Activated T-helper 1 cell treated with anti-CD3 and anti-CD28 coated beads, Interleukin-12 subunit alpha, Interleukin-12 subunit beta, Interleukin-2, Interleukin-4 antibody, amounts not matched to agents 30 ng/mL and 10 ng/mL and 1 ng/mL, durations not matched to agents 14 hours and 24 hours and 36 hours (primary cell): ENCODE results near the gene NDUFC1. TPM values are rescaled to one million over a fixed set of nuclear protein-coding genes. Genes with fewer than 3 reads are reported as not detected.

Experiments used
- DNase-seq: peaks from one replicate; pipeline ENCODE4 v3.0.0; 2021; ENCODE audit warnings: low spot score
- H3K27ac Mint-ChIP-seq: one replicate; pipeline ENCODE4 v1.8.0; 2021; ENCODE audit warnings: mild to moderate bottlenecking, mixed read lengths
- H3K27me3 Mint-ChIP-seq: one replicate; pipeline ENCODE4 v1.8.0; 2022; ENCODE audit warnings: mild to moderate bottlenecking, moderate library complexity, mixed read lengths; ENCODE audit not compliant: insufficient read depth
- H3K36me3 Mint-ChIP-seq: one replicate; pipeline ENCODE4 v1.8.0; 2021; ENCODE audit warnings: low read depth, mixed read lengths
- H3K4me1 Mint-ChIP-seq: one replicate; pipeline ENCODE4 v1.8.0; 2021; ENCODE audit warnings: low read depth, mixed read lengths
- H3K4me3 Mint-ChIP-seq: one replicate; pipeline ENCODE4 v1.8.0; 2021; ENCODE audit warnings: mild to moderate bottlenecking, moderate library complexity, mixed read lengths
- H3K9me3 Mint-ChIP-seq: one replicate; pipeline ENCODE4 v1.8.0; 2021; ENCODE audit warnings: mixed read lengths
- intact Hi-C: fragments of 100-400 bp; cut with micrococcal nuclease; formaldehyde crosslinking; loops from one replicate; pipeline ENCODE4 v1.15.1; 2024
- total RNA-seq: library from RNA; stranded (reverse); gene quantifications from 2 replicates; pipeline ENCODE4 v1.2.3, GENCODE V29; 2022

NDUFC1 gene
- total RNA-seq, 1 donor from 2014 or later, result 54.5 TPM

GRCh38 chr4:139241086-139241783 is 61.0 kb downstream of the NDUFC1 start:
- Mint-ChIP-seq H3K27me3 (peaks cover 8% of the 10 kb centered on the region), H3K9me3 (peaks cover 3% of the 10 kb centered on the region), H3K36me3 (no peaks in the 10 kb centered on the region), H3K4me1 (no peaks in the 10 kb centered on the region), H3K27ac (no peak overlapping the region), H3K4me3 (no peak overlapping the region)
- intact Hi-C loops, result no loop called here
- DNase-seq, result no peak

Other genes with a start within 250 kb of the NDUFC1 start
- gene ELF2, start 125.3 kb downstream of the NDUFC1 start, total RNA-seq, result 26.3 and 29.3 TPM in 2 replicates
- gene MGARP, start 22.3 kb downstream of the NDUFC1 start, total RNA-seq, result 0.15 TPM in 1 of 2 replicates, not detected in the other
- gene NAA15, start 972 bp downstream of the NDUFC1 start, total RNA-seq, result 104 and 110 TPM in 2 replicates
- gene RAB33B, start 151.6 kb upstream of the NDUFC1 start, total RNA-seq, result 4.8 and 5.2 TPM in 2 replicates